Testis (tissue), 2 donors: ENCODE results near the gene BNC2.

Experiments used
- POLR2A ChIP-seq: fragments of 450-650 bp; IDR thresholded peaks from one replicate; pipeline ENCODE4 v1.6.1; 2017; ENCODE audit warnings: antibody characterized with exemption, mild to moderate bottlenecking, moderate library complexity
- TF ChIP-seq, protein P1 (sequence below), 3 experiments: fragments of 450-650 bp in 2 of 3; fragments of 200-600 bp in 1 of 3; sonication (generic) in 1 of 3; IDR thresholded peaks; one replicate each; pipeline ENCODE4 v1.5.1; 2016 to 2019; ENCODE audit warnings: antibody characterized with exemption in 3 of 3, mild to moderate bottlenecking in 2 of 3, moderate library complexity in 1 of 3

DNA sequence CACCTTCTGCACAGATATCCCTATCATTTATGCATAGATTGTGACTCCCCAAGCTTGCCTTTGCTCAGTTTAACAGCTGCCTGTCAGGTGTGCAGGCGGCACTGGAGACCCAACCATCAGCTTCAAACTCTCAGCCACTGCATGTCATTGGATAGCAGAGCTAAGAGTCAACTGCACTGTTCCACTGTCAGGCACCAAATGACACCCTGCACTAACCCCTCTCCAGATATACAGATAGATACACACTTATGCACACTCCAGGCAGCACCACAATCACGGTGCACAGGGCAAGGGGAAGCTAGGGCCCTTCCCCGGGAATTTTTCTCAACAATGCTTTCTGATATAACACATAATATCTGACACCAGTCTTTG lies 142.3 kb downstream of the BNC2 start:
- TF ChIP-seq, protein P1, sequence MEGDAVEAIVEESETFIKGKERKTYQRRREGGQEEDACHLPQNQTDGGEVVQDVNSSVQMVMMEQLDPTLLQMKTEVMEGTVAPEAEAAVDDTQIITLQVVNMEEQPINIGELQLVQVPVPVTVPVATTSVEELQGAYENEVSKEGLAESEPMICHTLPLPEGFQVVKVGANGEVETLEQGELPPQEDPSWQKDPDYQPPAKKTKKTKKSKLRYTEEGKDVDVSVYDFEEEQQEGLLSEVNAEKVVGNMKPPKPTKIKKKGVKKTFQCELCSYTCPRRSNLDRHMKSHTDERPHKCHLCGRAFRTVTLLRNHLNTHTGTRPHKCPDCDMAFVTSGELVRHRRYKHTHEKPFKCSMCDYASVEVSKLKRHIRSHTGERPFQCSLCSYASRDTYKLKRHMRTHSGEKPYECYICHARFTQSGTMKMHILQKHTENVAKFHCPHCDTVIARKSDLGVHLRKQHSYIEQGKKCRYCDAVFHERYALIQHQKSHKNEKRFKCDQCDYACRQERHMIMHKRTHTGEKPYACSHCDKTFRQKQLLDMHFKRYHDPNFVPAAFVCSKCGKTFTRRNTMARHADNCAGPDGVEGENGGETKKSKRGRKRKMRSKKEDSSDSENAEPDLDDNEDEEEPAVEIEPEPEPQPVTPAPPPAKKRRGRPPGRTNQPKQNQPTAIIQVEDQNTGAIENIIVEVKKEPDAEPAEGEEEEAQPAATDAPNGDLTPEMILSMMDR (IDR thresholded peaks at IDR 0.05): no peak
- TF ChIP-seq POLR2A: no peak
